GM12878 (cell line): ENCODE data around the gene WDR13. TPM values are rescaled to one million over a fixed set of nuclear protein-coding genes. Genes with fewer than 3 reads are reported as not detected.

ENCODE experiments used
- ATF7 ChIP-seq: fragments of 450-650 bp; IDR thresholded peaks from 2 replicates; pipeline ENCODE4 v1.6.1; 2016; ENCODE audit warnings: low read depth, mild to moderate bottlenecking
- BHLHE40 ChIP-seq, 2 experiments: fragments of 450-650 bp in 1 of 2; IDR thresholded peaks; 2 replicates each; pipeline ENCODE4 v1.6.1; 2011 to 2017; ENCODE audit warnings: low read depth in 2 of 2, borderline replicate concordance in 1 of 2, improper control_type of control experiment in 1 of 2, low read length in 1 of 2, mild to moderate bottlenecking in 1 of 2
- EED ChIP-seq: sonication (generic); IDR thresholded peaks from 2 replicates; pipeline ENCODE4 v1.6.1; 2016; ENCODE audit warnings: antibody characterized with exemption, low read depth
- FOS ChIP-seq: IDR thresholded peaks from 3 replicates; pipeline ENCODE4 v1.6.1; 2011; ENCODE audit warnings: borderline replicate concordance; ENCODE audit not compliant: insufficient read length; ENCODE audit errors: extremely low read depth
- GATAD2B ChIP-seq: fragments of 450-650 bp; conservative IDR thresholded peaks from 2 replicates; pipeline ENCODE4 v1.6.1; 2017; ENCODE audit warnings: low read depth, mild to moderate bottlenecking, moderate library complexity
- HCFC1 ChIP-seq: fragments of 150-350 bp; IDR thresholded peaks from 2 replicates; pipeline ENCODE4 v1.6.1; 2014; ENCODE audit warnings: low read length
- MEF2B ChIP-seq: fragments of 450-650 bp; IDR thresholded peaks from 2 replicates; pipeline ENCODE4 v1.6.1; 2018; ENCODE audit warnings: mild to moderate bottlenecking, moderate library complexity; ENCODE audit not compliant: partially characterized antibody, poor library complexity, severe bottlenecking
- NKRF ChIP-seq: fragments of 450-650 bp; conservative IDR thresholded peaks from 2 replicates; pipeline ENCODE4 v1.6.1; 2017; ENCODE audit warnings: mild to moderate bottlenecking, moderate library complexity
- SIN3A ChIP-seq: IDR thresholded peaks from 2 replicates; pipeline ENCODE4 v1.6.1; 2012; ENCODE audit warnings: low read depth, low read length, improper control_type of control experiment
- SMARCA5 ChIP-seq: fragments of 450-650 bp; IDR thresholded peaks from 2 replicates; pipeline ENCODE4 v1.6.1; 2017; ENCODE audit warnings: mild to moderate bottlenecking
- SP1 ChIP-seq: IDR thresholded peaks from one replicate; pipeline ENCODE4 v1.6.1; 2011; ENCODE audit warnings: low read depth, low read length
- SRF ChIP-seq, 2 experiments: IDR thresholded peaks; 2 replicates each; pipeline ENCODE4 v1.6.1; 2011; ENCODE audit warnings: low read depth in 2 of 2, low read length in 2 of 2, mild to moderate bottlenecking in 1 of 2, moderate library complexity in 1 of 2
- ZNF24 ChIP-seq: fragments of 450-650 bp; IDR thresholded peaks from 2 replicates; pipeline ENCODE4 v1.6.1; 2017; ENCODE audit warnings: antibody characterized with exemption, mild to moderate bottlenecking
- ZSCAN29 ChIP-seq: fragments of 450-650 bp; IDR thresholded peaks from 2 replicates; pipeline ENCODE4 v1.6.1; 2017; ENCODE audit warnings: mild to moderate bottlenecking, moderate library complexity
- polyA plus RNA-seq, 11 experiments: library from polyadenylated mRNA; depleted of rRNA in 4 of 11; unstranded in 6 of 11; stranded (reverse) in 5 of 11; fragments of >200 nt; fragmentation: Nextera tagmentation in 4 of 11; fragmentation: Illumina TruSeq in 1 of 11; extraction: Ambion mirVana in 4 of 11; extraction: Trizol in 1 of 11; gene quantifications; 1 replicate in 1 of 11; 2 replicates in 10 of 11; pipeline versions ENCODE4 v1.2.1 to v1.2.3, GENCODE V29; 2011 to 2016; ENCODE audit warnings: inconsistent platforms in 2 of 11, missing spikeins in 2 of 11, low read depth in 1 of 11
- total RNA-seq, 4 experiments: library from RNA; depleted of rRNA in 3 of 4; stranded (reverse); fragments of >200 nt in 3 of 4; fragmentation: Illumina TruSeq in 1 of 4; extraction: Trizol in 1 of 4; gene quantifications; 2 replicates each; pipeline versions ENCODE4 v1.2.1 to v1.2.3, GENCODE V29; 2013 to 2021
- TF ChIP-seq, protein P1 (sequence below): fragments of 450-650 bp; IDR thresholded peaks from 2 replicates; pipeline ENCODE4 v1.6.1; 2016; ENCODE audit warnings: mild to moderate bottlenecking, moderate library complexity, borderline replicate concordance
- TF ChIP-seq, protein P2 (sequence below): IDR thresholded peaks from 2 replicates; pipeline ENCODE4 v1.6.1; 2012; ENCODE audit warnings: low read depth, low read length, improper control_type of control experiment
- TF ChIP-seq, protein P3 (sequence below): fragments of 450-650 bp; IDR thresholded peaks from 2 replicates; pipeline ENCODE4 v1.6.1; 2017; ENCODE audit warnings: mild to moderate bottlenecking, moderate library complexity

Gene WDR13
- total and polyA plus RNA-seq, 10 of the 15 experiments (the other 5 are each of a cell fraction or from before 2014, with no cell fraction given), result 6.9 to 62.7 (median 28.9) TPM

DNA sequence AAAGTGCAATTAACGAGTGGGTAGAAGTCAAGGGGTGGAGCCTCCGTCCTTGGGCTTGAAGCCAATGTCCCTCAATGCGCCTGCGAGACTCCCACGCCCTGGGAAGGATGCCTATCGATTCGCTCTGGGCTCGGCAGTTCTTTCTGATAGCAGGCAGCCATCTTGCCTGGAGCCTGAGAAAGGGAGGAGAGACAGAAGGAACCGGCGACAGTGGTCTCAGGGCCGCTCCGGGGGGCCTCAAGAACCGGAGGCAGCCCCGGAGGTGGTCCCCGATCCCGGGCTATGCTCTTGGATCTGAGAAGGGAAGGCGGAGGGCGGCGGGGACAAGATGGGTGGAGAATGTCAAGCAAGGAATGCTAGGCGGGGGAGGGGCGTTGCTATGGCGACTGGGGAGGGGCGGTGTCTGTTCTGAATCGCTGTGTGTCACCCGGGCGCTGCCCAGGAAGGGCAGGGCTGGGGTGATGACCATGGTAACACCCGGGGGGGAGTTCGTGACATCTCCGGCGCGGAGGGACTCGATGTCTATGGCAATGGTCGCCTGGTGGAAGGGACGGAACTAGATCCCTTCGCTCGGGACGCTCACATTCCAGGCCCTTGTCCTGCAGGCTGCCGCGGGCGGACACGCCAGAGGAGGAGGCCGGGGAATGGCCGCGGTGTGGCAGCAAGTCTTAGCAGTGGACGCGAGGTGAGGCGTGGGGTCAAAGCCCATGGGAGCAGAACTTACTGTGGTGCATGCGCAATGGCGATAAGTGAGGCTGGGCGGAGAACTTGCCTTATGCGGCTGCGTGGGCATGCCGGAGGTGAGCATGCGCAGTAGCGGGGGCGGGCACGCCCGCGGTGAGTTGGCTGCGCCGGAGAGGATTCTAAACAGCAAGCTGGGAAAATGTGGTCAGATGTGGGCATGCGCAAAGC lies at the start of gene WDR13 (continued):
- 0 out of 2 replicates have a peak, but pooled peaks have one; percentile 10 for TF ChIP-seq ATF7
- TF ChIP-seq, protein P1, sequence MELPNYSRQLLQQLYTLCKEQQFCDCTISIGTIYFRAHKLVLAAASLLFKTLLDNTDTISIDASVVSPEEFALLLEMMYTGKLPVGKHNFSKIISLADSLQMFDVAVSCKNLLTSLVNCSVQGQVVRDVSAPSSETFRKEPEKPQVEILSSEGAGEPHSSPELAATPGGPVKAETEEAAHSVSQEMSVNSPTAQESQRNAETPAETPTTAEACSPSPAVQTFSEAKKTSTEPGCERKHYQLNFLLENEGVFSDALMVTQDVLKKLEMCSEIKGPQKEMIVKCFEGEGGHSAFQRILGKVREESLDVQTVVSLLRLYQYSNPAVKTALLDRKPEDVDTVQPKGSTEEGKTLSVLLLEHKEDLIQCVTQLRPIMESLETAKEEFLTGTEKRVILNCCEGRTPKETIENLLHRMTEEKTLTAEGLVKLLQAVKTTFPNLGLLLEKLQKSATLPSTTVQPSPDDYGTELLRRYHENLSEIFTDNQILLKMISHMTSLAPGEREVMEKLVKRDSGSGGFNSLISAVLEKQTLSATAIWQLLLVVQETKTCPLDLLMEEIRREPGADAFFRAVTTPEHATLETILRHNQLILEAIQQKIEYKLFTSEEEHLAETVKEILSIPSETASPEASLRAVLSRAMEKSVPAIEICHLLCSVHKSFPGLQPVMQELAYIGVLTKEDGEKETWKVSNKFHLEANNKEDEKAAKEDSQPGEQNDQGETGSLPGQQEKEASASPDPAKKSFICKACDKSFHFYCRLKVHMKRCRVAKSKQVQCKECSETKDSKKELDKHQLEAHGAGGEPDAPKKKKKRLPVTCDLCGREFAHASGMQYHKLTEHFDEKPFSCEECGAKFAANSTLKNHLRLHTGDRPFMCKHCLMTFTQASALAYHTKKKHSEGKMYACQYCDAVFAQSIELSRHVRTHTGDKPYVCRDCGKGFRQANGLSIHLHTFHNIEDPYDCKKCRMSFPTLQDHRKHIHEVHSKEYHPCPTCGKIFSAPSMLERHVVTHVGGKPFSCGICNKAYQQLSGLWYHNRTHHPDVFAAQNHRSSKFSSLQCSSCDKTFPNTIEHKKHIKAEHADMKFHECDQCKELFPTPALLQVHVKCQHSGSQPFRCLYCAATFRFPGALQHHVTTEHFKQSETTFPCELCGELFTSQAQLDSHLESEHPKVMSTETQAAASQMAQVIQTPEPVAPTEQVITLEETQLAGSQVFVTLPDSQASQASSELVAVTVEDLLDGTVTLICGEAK, result peak; percentile 26; the same call in 1 of the 2 replicates
- no peak for TF ChIP-seq EED
- TF ChIP-seq ZSCAN29, result no peak
- 0 out of 2 replicates have a peak, but pooled peaks have one; percentile 22 for TF ChIP-seq GATAD2B
- peak; percentile 67 to 95 for TF ChIP-seq SRF (IDR thresholded peaks at IDR 0.05; ENCODE audit: low read depth in 2 of 2, low read length in 2 of 2)
- TF ChIP-seq MEF2B, result peak; percentile 91
- peak; percentile 56; the same call in 1 of the 2 replicates for TF ChIP-seq NKRF
- TF ChIP-seq BHLHE40 (IDR thresholded peaks at IDR 0.05; ENCODE audit: borderline replicate concordance in 1 of 2, low read depth in 2 of 2, low read length in 1 of 2), result peak; percentile 26 to 30; a peak in 1 of 4 replicates
- TF ChIP-seq, protein P2, sequence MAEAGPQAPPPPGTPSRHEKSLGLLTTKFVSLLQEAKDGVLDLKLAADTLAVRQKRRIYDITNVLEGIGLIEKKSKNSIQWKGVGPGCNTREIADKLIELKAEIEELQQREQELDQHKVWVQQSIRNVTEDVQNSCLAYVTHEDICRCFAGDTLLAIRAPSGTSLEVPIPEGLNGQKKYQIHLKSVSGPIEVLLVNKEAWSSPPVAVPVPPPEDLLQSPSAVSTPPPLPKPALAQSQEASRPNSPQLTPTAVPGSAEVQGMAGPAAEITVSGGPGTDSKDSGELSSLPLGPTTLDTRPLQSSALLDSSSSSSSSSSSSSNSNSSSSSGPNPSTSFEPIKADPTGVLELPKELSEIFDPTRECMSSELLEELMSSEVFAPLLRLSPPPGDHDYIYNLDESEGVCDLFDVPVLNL, result no peak
- no peak for TF ChIP-seq ZNF24
- peak; percentile 98 for TF ChIP-seq SMARCA5
- no peak; the same call in 1 of the 2 replicates for TF ChIP-seq SIN3A
- TF ChIP-seq HCFC1, result peak; percentile 56
- TF ChIP-seq, protein P3, sequence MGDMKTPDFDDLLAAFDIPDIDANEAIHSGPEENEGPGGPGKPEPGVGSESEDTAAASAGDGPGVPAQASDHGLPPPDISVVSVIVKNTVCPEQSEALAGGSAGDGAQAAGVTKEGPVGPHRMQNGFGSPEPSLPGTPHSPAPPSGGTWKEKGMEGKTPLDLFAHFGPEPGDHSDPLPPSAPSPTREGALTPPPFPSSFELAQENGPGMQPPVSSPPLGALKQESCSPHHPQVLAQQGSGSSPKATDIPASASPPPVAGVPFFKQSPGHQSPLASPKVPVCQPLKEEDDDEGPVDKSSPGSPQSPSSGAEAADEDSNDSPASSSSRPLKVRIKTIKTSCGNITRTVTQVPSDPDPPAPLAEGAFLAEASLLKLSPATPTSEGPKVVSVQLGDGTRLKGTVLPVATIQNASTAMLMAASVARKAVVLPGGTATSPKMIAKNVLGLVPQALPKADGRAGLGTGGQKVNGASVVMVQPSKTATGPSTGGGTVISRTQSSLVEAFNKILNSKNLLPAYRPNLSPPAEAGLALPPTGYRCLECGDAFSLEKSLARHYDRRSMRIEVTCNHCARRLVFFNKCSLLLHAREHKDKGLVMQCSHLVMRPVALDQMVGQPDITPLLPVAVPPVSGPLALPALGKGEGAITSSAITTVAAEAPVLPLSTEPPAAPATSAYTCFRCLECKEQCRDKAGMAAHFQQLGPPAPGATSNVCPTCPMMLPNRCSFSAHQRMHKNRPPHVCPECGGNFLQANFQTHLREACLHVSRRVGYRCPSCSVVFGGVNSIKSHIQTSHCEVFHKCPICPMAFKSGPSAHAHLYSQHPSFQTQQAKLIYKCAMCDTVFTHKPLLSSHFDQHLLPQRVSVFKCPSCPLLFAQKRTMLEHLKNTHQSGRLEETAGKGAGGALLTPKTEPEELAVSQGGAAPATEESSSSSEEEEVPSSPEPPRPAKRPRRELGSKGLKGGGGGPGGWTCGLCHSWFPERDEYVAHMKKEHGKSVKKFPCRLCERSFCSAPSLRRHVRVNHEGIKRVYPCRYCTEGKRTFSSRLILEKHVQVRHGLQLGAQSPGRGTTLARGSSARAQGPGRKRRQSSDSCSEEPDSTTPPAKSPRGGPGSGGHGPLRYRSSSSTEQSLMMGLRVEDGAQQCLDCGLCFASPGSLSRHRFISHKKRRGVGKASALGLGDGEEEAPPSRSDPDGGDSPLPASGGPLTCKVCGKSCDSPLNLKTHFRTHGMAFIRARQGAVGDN, result peak; percentile 20; the same call in 1 of the 2 replicates
- TF ChIP-seq SP1, result peak; percentile 46
- no peak for TF ChIP-seq FOS
